Activated naive CD4-positive, alpha-beta T cell treated with anti-CD3 and anti-CD28 coated beads, Interleukin-2, amount 10 ng/mL, durations not matched to agents 7 days and 5 days (primary cell): Measurements from ENCODE around the gene GTF2F2.

Experiments
- CTCF ChIA-PET: fragments of 350-600 bp; sonication (Branson Sonifier 250); formaldehyde crosslinking; loops from one replicate; lab custom pipeline; 2021; ENCODE audit warnings: antibody characterized with exemption; lab: Charles Lee
- DNase-seq: peaks from one replicate; pipeline ENCODE4 v3.0.0-alpha.2; 2020
- H3K27ac Mint-ChIP-seq: one replicate; pipeline ENCODE4 v1.8.0; 2021; ENCODE audit warnings: mild to moderate bottlenecking, moderate library complexity, mixed read lengths
- H3K27me3 Mint-ChIP-seq: one replicate; pipeline ENCODE4 v1.8.0; 2021; ENCODE audit warnings: mild to moderate bottlenecking, mixed read lengths
- H3K36me3 Mint-ChIP-seq: one replicate; pipeline ENCODE4 v1.8.0; 2021; ENCODE audit warnings: mixed read lengths
- H3K4me1 Mint-ChIP-seq: one replicate; pipeline ENCODE4 v1.8.0; 2021; ENCODE audit warnings: mixed read lengths
- H3K4me3 Mint-ChIP-seq: one replicate; pipeline ENCODE4 v1.8.0; 2021; ENCODE audit warnings: mild to moderate bottlenecking, moderate library complexity, mixed read lengths
- H3K9me3 Mint-ChIP-seq: one replicate; pipeline ENCODE4 v1.8.0; 2021; ENCODE audit warnings: mixed read lengths

GTF2F2 gene

DNA sequence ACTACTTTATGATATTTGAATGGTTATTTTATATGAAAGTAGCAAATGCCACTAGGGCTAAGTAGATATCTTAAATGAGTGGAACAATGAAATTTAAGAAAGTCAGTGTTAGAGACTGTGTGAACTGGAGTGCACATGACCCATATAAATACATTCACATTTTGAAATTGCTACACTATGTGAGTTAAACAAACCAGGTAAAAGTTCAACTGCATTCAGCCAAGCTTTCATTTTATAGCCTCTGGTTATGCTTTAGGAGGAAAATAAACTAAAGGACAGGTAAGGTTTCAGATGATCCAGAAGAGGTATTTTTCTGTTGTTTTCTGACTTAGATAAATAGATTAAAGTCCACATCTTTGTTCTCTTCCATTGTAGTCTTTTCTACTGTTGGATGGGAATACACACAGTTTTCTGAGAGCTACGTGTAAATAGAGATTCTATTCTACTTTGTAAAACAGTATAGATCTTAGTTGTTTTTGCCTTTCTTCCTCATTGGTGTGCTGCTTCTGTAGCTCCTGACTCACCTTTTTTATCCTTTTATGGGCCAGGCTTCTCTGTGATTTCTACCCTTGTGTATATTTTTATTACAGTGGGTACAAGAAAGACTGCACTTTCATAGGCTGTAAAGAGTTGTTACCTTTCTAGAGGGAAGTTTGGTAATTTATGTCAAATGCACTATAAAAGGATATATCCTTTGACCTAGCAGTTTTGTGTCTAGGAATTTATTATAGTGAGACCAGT, 135.1 kb downstream of the GTF2F2 start:
- Mint-ChIP-seq H3K9me3 (no peaks in the 10 kb centered on the region), H3K4me3 (no peak overlapping the region), H3K36me3 (peaks cover 12% of the 10 kb centered on the region), H3K4me1 (peaks cover 17% of the 10 kb centered on the region), H3K27me3 (no peaks in the 10 kb centered on the region), H3K27ac (no peak overlapping the region)
- CTCF ChIA-PET, result no interaction called here
- no peak for DNase-seq

DNA sequence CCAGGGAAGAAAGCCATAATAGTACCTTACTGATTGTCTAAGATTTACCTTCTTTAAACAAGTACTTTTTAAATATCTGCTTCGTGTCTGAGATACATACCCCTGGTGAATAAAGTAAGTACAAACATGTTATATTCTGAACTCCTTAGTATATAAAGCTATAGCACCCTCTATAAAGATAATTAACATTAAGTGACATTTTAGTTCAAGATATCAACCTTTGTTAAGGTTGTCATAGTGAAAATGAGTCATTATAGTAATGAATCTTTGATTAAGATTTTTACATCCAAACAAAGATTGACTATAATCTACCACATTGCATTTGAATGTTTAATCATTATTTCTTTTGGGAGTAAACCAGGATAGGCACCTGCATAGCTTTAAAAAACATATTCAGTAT, 135.9 kb downstream of the GTF2F2 start:
- peaks cover 12% of the 10 kb centered on the region for H3K36me3 Mint-ChIP-seq
- no peaks in the 10 kb centered on the region for H3K9me3 Mint-ChIP-seq
- no peak for DNase-seq
- no peaks in the 10 kb centered on the region for H3K27me3 Mint-ChIP-seq
- H3K4me3 Mint-ChIP-seq, result no peak overlapping the region
- H3K4me1 Mint-ChIP-seq, result peaks cover 17% of the 10 kb centered on the region
- H3K27ac Mint-ChIP-seq, result no peak overlapping the region
- CTCF ChIA-PET, result interaction anchor here (1.3 kb wide), 1 partner anchor 210 kb away, joined by 4 read pairs; no protein-coding TSS in a partner anchor

DNA sequence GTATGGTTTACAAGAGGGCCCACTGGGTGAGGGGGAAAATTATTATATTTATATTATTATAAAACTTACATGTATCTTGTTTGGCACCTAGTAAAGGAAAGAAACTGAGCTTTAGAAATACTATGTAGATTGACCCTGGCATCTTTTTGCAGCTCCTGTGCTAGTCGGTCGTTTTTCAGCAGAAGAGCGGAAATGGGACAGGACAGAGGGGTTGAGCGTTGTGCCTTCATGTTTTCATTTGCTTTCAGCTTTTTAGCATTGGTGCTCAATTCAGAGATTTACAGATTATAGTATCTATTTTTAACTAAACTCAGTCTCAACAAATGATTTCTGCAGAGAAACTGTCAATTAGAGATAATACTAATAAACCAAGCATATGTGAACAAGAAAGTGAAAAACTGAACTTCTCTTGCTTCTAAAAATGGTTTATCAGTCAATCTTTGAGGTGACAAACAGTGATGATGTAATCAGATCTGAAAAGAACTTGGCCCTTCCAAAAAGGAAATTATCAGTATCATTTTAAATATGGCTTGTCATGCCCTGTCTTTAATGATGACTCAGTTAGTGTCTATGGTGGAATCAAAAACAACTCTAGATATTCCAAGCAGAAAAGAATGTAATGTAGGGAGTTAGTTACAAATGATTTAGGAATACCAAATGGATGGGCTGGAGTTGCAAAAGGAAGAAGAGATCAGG, 137.5 kb downstream of the GTF2F2 start:
- H3K4me1 Mint-ChIP-seq, result peaks cover 17% of the 10 kb centered on the region
- H3K27me3 Mint-ChIP-seq, result no peaks in the 10 kb centered on the region
- peaks cover 12% of the 10 kb centered on the region for H3K36me3 Mint-ChIP-seq
- CTCF ChIA-PET, result interaction anchor here (1.0 to 1.3 kb wide), 2 partner anchors 37 to 211 kb away, joined by 3 to 4 read pairs; no protein-coding TSS in a partner anchor
- no peaks in the 10 kb centered on the region for H3K9me3 Mint-ChIP-seq
- H3K27ac Mint-ChIP-seq, result no peak overlapping the region
- DNase-seq, result no peak
- no peak overlapping the region for H3K4me3 Mint-ChIP-seq

DNA sequence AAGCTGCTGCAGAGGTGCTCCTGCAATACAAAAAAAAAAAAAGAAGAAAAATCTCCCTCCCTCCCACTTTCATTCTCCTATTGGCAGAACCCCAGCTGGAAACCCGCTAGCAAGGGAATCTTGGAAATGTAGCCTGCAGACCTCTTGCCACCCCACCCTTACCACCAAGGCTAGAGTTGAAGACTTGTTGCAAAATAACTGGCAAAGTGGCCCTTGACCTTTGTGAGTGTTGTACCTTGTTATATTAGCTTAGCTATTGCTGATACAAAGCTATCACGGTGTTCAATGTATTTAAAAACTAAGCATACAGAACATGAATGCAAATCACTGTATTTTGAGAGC, 138.0 kb downstream of the GTF2F2 start:
- H3K4me3 Mint-ChIP-seq, result no peak overlapping the region
- H3K36me3 Mint-ChIP-seq, result peaks cover 11% of the 10 kb centered on the region
- DNase-seq, result no peak
- H3K27ac Mint-ChIP-seq, result no peak overlapping the region
- peaks cover 17% of the 10 kb centered on the region for H3K4me1 Mint-ChIP-seq
- no peaks in the 10 kb centered on the region for H3K27me3 Mint-ChIP-seq
- H3K9me3 Mint-ChIP-seq, result no peaks in the 10 kb centered on the region
- CTCF ChIA-PET, result interaction anchor here (1.0 kb wide), 1 partner anchor 37 kb away, joined by 3 read pairs; no protein-coding TSS in a partner anchor

DNA sequence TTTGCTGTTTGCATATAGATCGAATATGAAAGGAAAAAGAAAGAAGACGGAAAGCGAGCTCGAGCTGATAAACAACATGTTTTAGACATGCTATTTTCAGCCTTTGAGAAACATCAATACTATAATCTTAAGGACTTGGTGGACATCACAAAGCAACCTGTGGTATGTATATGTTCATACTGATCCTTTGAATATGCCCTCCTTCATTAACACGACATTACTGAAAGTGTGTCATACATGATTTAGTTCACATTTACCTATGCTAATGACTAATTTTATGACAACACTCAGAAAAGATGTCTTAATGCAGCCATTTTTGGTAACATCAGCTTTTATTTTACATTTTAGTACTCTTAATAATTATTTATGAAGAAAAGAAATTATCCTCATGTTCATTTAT, 146.9 kb downstream of the GTF2F2 start:
- Mint-ChIP-seq H3K27me3 (no peaks in the 10 kb centered on the region), H3K36me3 (peaks cover 3% of the 10 kb centered on the region), H3K4me3 (no peak overlapping the region), H3K9me3 (no peaks in the 10 kb centered on the region), H3K27ac (no peak overlapping the region), H3K4me1 (no peaks in the 10 kb centered on the region)
- CTCF ChIA-PET, result no interaction called here
- DNase-seq, result no peak

DNA sequence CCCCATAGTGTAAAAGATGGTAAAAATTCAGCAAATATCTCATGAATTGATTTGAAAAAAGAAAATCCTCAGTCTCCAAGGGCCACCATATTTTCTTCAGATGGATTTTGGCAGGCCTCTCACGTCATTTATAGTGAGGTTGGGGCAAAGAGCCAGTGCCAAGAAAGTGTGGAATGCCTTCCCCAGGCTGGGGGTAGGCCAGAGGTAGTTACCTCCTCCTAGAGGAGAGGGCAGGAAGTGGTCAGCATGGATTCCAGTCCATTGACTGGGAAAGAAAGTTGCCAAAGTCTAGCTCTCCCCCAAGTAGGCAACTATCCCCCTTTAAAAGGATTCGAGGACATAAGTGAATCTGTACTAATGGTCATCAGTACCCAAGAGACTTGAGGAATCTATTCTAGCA, 148.9 kb downstream of the GTF2F2 start:
- CTCF ChIA-PET, result no interaction called here
- no peaks in the 10 kb centered on the region for H3K9me3 Mint-ChIP-seq
- H3K36me3 Mint-ChIP-seq, result peaks cover 3% of the 10 kb centered on the region
- H3K4me3 Mint-ChIP-seq, result no peak overlapping the region
- DNase-seq, result no peak
- H3K27me3 Mint-ChIP-seq, result no peaks in the 10 kb centered on the region
- no peaks in the 10 kb centered on the region for H3K4me1 Mint-ChIP-seq
- H3K27ac Mint-ChIP-seq, result no peak overlapping the region

DNA sequence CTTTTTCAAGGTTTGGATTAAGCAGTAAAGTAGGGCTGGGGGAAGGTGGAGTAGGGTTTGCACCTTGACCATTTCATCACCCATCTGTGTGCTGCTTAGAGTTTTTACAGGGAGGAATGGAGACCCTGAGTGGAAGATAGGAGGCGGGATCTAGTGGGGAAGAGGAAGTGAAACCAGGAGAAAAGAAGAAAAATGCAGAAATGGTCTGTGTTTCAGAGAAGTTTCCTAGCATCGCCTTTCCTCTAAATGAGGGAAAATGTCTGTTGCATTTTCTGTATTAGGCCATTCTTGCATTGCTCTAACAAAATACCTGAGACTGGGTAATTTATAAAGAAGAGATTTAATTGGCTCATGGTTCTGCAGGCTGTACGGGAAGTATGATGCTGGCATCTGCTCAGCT, 156.6 kb downstream of the GTF2F2 start:
- no peak overlapping the region for H3K27ac Mint-ChIP-seq

DNA sequence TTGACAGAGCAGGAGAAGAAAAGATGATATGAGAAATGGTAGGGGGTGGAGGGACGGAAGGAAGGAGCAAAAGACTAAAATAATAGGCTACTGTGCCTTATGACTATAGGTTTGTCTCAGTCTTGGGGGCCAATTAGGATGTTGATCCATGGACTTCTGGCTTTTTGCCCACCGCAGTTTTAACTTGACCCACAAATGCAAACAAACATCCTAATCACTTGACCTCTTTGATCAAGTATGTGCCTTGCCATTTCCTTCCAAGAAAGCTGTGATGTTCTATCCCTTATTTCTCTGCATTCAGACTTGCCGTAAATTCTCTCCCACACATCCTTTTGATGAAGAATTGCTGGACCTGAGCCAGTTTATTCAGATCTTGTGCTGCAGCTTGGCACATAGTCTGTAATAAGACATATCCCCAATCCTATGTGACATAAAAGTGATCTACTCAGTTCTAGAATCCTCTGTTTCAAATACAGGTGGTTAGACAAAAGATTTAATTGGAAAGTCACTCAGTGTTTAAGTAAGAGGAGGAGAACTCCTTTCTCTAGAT, 157.9 kb downstream of the GTF2F2 start:
- Mint-ChIP-seq H3K4me1 (no peaks in the 10 kb centered on the region), H3K27ac (no peak overlapping the region), H3K36me3 (peaks cover 17% of the 10 kb centered on the region), H3K4me3 (no peak overlapping the region), H3K27me3 (no peaks in the 10 kb centered on the region), H3K9me3 (peaks cover 6% of the 10 kb centered on the region)
- CTCF ChIA-PET, result no interaction called here
- DNase-seq, result no peak

More for the DNA sequence above, 156.6 kb downstream of the GTF2F2 start:
- no peak for DNase-seq
- Mint-ChIP-seq H3K9me3 (peaks cover 6% of the 10 kb centered on the region), H3K4me1 (no peaks in the 10 kb centered on the region), H3K4me3 (no peak overlapping the region), H3K36me3 (peaks cover 17% of the 10 kb centered on the region), H3K27me3 (no peaks in the 10 kb centered on the region)
- CTCF ChIA-PET, result no interaction called here

DNA sequence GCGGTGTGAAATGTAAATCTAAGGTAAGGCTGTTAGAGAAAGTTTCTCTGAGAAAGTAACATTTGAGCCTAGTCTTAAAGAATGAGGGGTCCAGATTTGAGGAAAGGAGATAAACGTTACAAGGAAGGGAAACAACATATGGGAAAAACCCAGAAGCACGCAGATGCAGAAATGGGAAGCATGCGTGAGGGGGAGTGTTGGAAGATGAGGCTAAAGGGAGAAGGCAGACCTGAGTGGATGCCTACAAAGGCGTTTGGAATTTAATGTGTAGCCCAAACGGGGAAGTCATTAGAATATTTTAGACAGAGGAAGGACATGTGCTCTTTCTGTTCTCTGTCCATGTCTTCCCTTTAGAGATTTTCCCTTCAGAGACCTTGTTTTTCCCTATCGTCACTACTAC, 159.7 kb downstream of the GTF2F2 start:
- CTCF ChIA-PET, result interaction anchor here (1.0 to 4.2 kb wide), 7 partner anchors 12 to 796 kb away, joined by 3 to 50 read pairs (median 7); no protein-coding TSS in a partner anchor
- H3K9me3 Mint-ChIP-seq, result peaks cover 6% of the 10 kb centered on the region
- no peak for DNase-seq
- H3K36me3 Mint-ChIP-seq, result peaks cover 15% of the 10 kb centered on the region
- no peak overlapping the region for H3K27ac Mint-ChIP-seq
- no peak overlapping the region for H3K4me3 Mint-ChIP-seq
- no peaks in the 10 kb centered on the region for H3K27me3 Mint-ChIP-seq
- H3K4me1 Mint-ChIP-seq, result no peaks in the 10 kb centered on the region

DNA sequence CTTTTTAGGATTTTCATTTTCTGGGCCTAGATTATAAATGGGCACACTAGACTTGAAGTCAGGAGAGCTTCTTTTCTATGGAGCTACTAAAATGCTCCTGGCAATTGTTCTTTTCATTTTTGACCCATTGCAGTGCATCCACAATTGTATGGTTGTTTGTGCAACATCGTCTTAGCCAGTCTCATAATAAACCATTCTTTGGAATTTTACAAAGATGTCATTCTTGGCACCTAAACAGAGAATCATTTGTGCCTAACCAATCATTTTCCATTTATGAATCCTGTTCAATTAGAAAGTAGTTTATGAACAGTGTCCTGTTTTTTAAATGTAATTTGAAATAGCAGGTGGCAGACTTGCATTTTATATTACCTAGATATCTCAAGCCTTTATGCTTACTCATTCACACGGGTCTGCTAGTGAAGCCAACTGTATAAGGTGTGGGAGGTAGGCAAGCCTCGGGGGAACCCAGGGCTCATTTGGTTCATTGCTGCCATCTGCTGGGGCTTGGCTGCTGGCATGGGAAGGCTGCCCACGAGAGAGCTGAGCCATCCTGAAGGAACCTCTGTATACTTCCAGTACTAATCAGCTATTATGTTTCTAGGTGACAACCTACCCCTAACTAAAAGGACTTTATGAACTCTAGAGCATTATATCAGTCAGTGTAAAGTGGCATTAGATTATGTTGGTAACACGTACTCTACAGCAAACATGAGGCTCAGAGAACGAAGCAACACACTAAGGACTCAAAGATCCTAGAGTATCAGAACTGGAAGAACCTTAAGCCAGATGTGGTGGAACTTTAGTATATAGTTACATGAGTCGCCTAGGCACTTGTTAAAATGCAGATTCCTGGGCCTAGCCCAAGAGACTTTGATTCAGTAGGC, 160.7 kb downstream of the GTF2F2 start:
- H3K4me3 Mint-ChIP-seq, result no peak overlapping the region
- H3K9me3 Mint-ChIP-seq, result peaks cover 6% of the 10 kb centered on the region
- no peaks in the 10 kb centered on the region for H3K4me1 Mint-ChIP-seq
- no peaks in the 10 kb centered on the region for H3K27me3 Mint-ChIP-seq
- CTCF ChIA-PET, result interaction anchor here (0.6 to 4.2 kb wide), 12 partner anchors 9 to 797 kb away, joined by 3 to 50 read pairs (median 5); no protein-coding TSS in a partner anchor
- peaks cover 15% of the 10 kb centered on the region for H3K36me3 Mint-ChIP-seq
- H3K27ac Mint-ChIP-seq, result no peak overlapping the region
- DNase-seq, result peak; percentile 56

DNA sequence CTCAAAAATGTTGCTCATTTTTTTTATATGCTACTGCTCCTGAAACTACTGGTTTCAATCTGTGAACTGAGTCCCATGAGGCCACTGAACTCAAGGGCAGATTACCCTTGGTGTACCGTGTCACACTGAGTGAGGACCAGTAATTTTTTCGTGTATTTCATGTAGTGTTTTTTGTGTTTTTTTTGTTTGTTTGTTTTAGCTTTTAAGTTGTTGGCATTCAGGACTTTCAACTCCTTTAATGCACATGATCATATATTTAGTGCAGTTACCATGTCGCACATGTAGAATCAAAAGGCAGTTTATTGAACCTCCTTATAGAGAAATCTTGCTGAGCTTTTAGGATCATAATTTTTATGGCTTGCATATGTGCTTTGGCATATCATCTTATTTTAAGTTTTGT, 162.7 kb downstream of the GTF2F2 start:
- H3K27me3 Mint-ChIP-seq, result no peaks in the 10 kb centered on the region
- no peaks in the 10 kb centered on the region for H3K9me3 Mint-ChIP-seq

DNA sequence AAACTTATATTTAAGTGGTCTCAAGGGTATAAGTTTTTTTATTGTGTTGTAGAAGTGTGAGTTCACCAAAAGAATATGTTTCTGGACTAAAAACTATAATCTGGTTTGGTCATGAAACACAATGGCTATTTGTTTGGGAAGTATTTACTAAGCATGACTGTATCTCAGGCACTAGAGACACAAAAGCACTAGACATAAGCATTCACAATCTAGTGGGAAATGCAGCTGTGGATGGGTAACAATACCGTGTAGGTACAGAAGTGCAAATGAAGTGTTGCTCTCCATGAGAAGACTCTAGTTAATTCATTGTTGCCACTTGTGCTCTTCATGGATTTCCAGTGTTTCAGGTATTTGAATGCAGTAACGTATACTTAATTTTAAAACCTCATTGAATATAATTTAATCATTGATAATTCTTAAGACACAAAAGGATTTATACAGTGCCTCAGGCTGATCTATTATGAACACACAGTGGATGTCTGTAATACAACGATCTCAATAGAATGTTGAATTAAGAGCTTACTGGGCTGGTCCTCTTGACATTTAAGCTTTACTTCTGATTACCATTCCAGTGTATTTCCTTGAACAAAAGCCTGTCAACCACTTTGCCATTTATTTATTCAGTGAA, 169.7 kb downstream of the GTF2F2 start:
- CTCF ChIA-PET, result interaction anchor here (1.0 to 2.8 kb wide), 2 partner anchors 9 to 243 kb away, joined by 4 to 10 read pairs; no protein-coding TSS in a partner anchor
- Mint-ChIP-seq H3K27me3 (no peaks in the 10 kb centered on the region), H3K9me3 (no peaks in the 10 kb centered on the region), H3K4me3 (no peak overlapping the region), H3K36me3 (peaks cover 8% of the 10 kb centered on the region), H3K4me1 (peaks cover 3% of the 10 kb centered on the region), H3K27ac (no peak overlapping the region)
- DNase-seq, result no peak

More for the DNA sequence above, 162.7 kb downstream of the GTF2F2 start:
- peaks cover 11% of the 10 kb centered on the region for H3K36me3 Mint-ChIP-seq
- H3K4me1 Mint-ChIP-seq, result no peaks in the 10 kb centered on the region
- CTCF ChIA-PET, result interaction anchor here (1.3 to 4.2 kb wide), 2 partner anchors 236 to 241 kb away, joined by 4 to 50 read pairs; no protein-coding TSS in a partner anchor
- H3K4me3 Mint-ChIP-seq, result no peak overlapping the region
- H3K27ac Mint-ChIP-seq, result peak overlapping the region; percentile 26
- no peak for DNase-seq

DNA sequence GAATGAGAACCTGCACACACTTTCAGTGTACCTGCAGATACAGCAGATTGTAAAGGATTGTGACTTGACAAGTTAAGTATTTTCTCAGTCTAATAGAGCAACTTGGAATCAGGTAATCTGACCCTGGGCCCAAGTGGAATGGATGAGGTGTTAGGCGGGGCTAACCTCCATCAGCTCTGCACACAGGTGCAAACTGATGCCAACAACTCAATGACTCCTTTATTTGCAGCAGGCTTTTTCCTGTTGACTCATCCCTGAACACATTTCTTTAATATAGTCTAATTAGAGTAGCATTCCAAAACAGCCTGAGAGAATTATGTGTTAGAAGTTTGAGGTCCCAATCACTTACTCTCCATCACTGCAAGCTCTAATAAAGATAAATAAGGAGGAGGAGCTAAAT, 171.9 kb downstream of the GTF2F2 start:
- Mint-ChIP-seq H3K4me1 (peaks cover 18% of the 10 kb centered on the region), H3K27me3 (no peaks in the 10 kb centered on the region), H3K36me3 (peaks cover 10% of the 10 kb centered on the region), H3K9me3 (no peaks in the 10 kb centered on the region), H3K4me3 (no peak overlapping the region), H3K27ac (no peak overlapping the region)
- CTCF ChIA-PET, result interaction anchor here (1.5 to 2.8 kb wide), 2 partner anchors 11 to 245 kb away, joined by 8 to 10 read pairs; no protein-coding TSS in a partner anchor
- DNase-seq, result no peak
